PC-3 (cell line): ENCODE measurements around the gene MRM1. TPM values are rescaled to one million over a fixed set of nuclear protein-coding genes. Genes with fewer than 3 reads are reported as not detected.

Source experiments
- ATAC-seq: fragments of 200-7000 bp; cut with Tn5 transposase; 2 replicates; pipeline ENCODE4 v1.9.1; 2020; ENCODE audit warnings: mild to moderate bottlenecking, moderate library complexity
- BruUV-seq: library from RNA; stranded (reverse); fragments of 400-500 nt; replicated peaks from 2 replicates; lab custom pipeline; 2021; lab: Mats Ljungman, UMichigan
- CTCF ChIA-PET: fragments of 300-600 bp; sonication (Branson Sonifier 250); formaldehyde crosslinking; loops from one replicate; lab custom pipeline; 2022; ENCODE audit warnings: antibody characterized with exemption; lab: Charles Lee
- POLR2A ChIA-PET: fragments of 300-600 bp; sonication (Branson Sonifier 250); formaldehyde crosslinking; loops from one replicate; lab custom pipeline; 2022; ENCODE audit warnings: antibody characterized with exemption; ENCODE audit not compliant: unreplicated experiment; lab: Charles Lee
- DNase-seq: peaks from one replicate; pipeline ENCODE4 v3.0.0-alpha.2; 2015
- H2AFZ ChIP-seq: fragments of 300-600 bp; sonication (generic); 2 replicates; pipeline ENCODE4 v1.6.0; 2016; ENCODE audit warnings: antibody characterized with exemption, low read length
- H3F3A ChIP-seq: fragments of 300-600 bp; sonication (generic); one replicate; pipeline ENCODE4 v1.6.0; 2017; ENCODE audit warnings: antibody characterized with exemption, low read length, control low read depth, mild to moderate bottlenecking; ENCODE audit not compliant: unreplicated experiment
- H3K27ac ChIP-seq: fragments of 300-600 bp; sonication (generic); 2 replicates; pipeline ENCODE4 v1.5.1; 2016; ENCODE audit warnings: mild to moderate bottlenecking, low read length
- H3K27me3 ChIP-seq: fragments of 300-600 bp; sonication (generic); 2 replicates; pipeline ENCODE4 v1.6.1; 2016; ENCODE audit warnings: low read length, mixed read lengths
- H3K36me3 ChIP-seq: fragments of 300-600 bp; sonication (generic); 2 replicates; pipeline ENCODE4 v1.6.1; 2016; ENCODE audit warnings: low read depth, mixed run types, low read length, mixed read lengths
- H3K4me1 ChIP-seq: fragments of 300-600 bp; sonication (generic); 2 replicates; pipeline ENCODE4 v1.5.1; 2016; ENCODE audit warnings: low read length; ENCODE audit not compliant: insufficient read depth
- H3K4me2 ChIP-seq: fragments of 300-600 bp; sonication (generic); 2 replicates; pipeline ENCODE4 v1.6.0; 2016; ENCODE audit warnings: low read length
- H3K4me3 ChIP-seq: fragments of 300-600 bp; sonication (generic); 2 replicates; pipeline ENCODE4 v1.5.1; 2016; ENCODE audit warnings: mild to moderate bottlenecking, low read length, mixed read lengths
- H3K79me2 ChIP-seq: fragments of 300-600 bp; sonication (generic); 2 replicates; pipeline ENCODE4 v1.6.1; 2017; ENCODE audit warnings: low read length, mixed read lengths
- H3K9ac ChIP-seq: fragments of 300-600 bp; sonication (generic); 2 replicates; pipeline ENCODE4 v1.6.0; 2016; ENCODE audit warnings: mild to moderate bottlenecking, low read length
- H3K9me2 ChIP-seq: fragments of 300-600 bp; sonication (generic); replicated peaks from 2 replicates; pipeline ENCODE4 v1.6.1; 2016; ENCODE audit warnings: mixed run types, low read length, mixed read lengths
- H3K9me3 ChIP-seq: fragments of 300-600 bp; sonication (generic); 2 replicates; pipeline ENCODE4 v1.6.1; 2016; ENCODE audit warnings: low read length, mixed read lengths
- H4K20me1 ChIP-seq: fragments of 300-600 bp; sonication (generic); 2 replicates; pipeline ENCODE4 v1.6.1; 2016; ENCODE audit warnings: low read length, mixed read lengths
- EZH2 ChIP-seq: fragments of 300-600 bp; sonication (generic); IDR thresholded peaks from one replicate; pipeline ENCODE4 v1.6.1; 2017; ENCODE audit warnings: antibody characterized with exemption, mild to moderate bottlenecking, low read length; ENCODE audit not compliant: unreplicated experiment
- EZH2phosphoT487 ChIP-seq: fragments of 300-600 bp; sonication (generic); IDR thresholded peaks from 2 replicates; pipeline ENCODE4 v1.6.1; 2018; ENCODE audit warnings: mild to moderate bottlenecking, antibody characterized with exemption, low read length, borderline replicate concordance
- intact Hi-C: fragments of 100-400 bp; cut with micrococcal nuclease; formaldehyde crosslinking; loops from 2 replicates; pipeline ENCODE4 v1.9.0; 2023
- total RNA-seq: library from RNA; depleted of rRNA; stranded (reverse); fragments of >200 nt; gene quantifications from 2 replicates; pipeline ENCODE4 v1.2.3, GENCODE V29; 2014
- TF ChIP-seq, protein P1 (sequence below): fragments of 300-600 bp; sonication (generic); conservative IDR thresholded peaks from 2 replicates; pipeline ENCODE4 v1.5.1; 2017; ENCODE audit warnings: antibody characterized with exemption, low read depth, mild to moderate bottlenecking, low read length

The MRM1 gene
- total RNA-seq, 1 experiment from 2014 or later: 9.2 TPM

DNA sequence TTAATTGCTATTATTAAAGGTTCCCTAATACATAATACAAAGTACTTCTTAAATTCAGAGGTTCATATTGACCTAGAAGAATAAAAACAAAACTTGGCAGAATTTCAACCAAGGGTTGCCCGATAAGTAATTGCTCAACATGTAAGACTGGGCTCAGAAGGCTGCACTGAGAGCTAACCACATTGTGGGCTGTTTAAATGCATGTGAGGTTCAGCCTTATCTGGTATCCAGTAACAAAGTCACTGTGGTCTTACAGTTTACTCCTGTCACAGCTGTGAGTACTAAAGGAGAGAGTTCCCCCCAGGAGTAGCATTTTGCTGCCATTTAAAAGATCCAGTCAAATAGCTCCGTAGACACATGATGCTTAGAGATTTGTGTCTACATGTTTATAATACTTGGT, 11.3 kb upstream of the MRM1 start:
- no peak for ATAC-seq
- no peaks in the 10 kb centered on the region for H4K20me1 ChIP-seq
- H3K36me3 ChIP-seq: peaks cover 13% of the 10 kb centered on the region
- H3K79me2 ChIP-seq: peaks cover 20% of the 10 kb centered on the region
- H3K27ac ChIP-seq: no peak overlapping the region
- BruUV-seq: no TSS peak
- H3K4me1 ChIP-seq: peaks cover 10% of the 10 kb centered on the region; the same call in 1 of the 2 replicates
- intact Hi-C loops: no loop called here
- no peaks in the 10 kb centered on the region for H3K9me3 ChIP-seq
- no peaks in the 10 kb centered on the region for H3K9me2 ChIP-seq
- no peak overlapping the region for H3K4me2 ChIP-seq
- H2AFZ ChIP-seq: no peak overlapping the region
- no peak for TF ChIP-seq EZH2
- TF ChIP-seq EZH2phosphoT487: no peak
- TF ChIP-seq, protein P1, sequence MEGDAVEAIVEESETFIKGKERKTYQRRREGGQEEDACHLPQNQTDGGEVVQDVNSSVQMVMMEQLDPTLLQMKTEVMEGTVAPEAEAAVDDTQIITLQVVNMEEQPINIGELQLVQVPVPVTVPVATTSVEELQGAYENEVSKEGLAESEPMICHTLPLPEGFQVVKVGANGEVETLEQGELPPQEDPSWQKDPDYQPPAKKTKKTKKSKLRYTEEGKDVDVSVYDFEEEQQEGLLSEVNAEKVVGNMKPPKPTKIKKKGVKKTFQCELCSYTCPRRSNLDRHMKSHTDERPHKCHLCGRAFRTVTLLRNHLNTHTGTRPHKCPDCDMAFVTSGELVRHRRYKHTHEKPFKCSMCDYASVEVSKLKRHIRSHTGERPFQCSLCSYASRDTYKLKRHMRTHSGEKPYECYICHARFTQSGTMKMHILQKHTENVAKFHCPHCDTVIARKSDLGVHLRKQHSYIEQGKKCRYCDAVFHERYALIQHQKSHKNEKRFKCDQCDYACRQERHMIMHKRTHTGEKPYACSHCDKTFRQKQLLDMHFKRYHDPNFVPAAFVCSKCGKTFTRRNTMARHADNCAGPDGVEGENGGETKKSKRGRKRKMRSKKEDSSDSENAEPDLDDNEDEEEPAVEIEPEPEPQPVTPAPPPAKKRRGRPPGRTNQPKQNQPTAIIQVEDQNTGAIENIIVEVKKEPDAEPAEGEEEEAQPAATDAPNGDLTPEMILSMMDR: no peak
- no peaks in the 10 kb centered on the region for H3F3A ChIP-seq
- DNase-seq: no peak
- ChIA-PET POLR2A (no interaction called here), CTCF (no interaction called here)
- H3K4me3 ChIP-seq: no peak overlapping the region
- H3K9ac ChIP-seq: no peak overlapping the region
- no peaks in the 10 kb centered on the region for H3K27me3 ChIP-seq

DNA sequence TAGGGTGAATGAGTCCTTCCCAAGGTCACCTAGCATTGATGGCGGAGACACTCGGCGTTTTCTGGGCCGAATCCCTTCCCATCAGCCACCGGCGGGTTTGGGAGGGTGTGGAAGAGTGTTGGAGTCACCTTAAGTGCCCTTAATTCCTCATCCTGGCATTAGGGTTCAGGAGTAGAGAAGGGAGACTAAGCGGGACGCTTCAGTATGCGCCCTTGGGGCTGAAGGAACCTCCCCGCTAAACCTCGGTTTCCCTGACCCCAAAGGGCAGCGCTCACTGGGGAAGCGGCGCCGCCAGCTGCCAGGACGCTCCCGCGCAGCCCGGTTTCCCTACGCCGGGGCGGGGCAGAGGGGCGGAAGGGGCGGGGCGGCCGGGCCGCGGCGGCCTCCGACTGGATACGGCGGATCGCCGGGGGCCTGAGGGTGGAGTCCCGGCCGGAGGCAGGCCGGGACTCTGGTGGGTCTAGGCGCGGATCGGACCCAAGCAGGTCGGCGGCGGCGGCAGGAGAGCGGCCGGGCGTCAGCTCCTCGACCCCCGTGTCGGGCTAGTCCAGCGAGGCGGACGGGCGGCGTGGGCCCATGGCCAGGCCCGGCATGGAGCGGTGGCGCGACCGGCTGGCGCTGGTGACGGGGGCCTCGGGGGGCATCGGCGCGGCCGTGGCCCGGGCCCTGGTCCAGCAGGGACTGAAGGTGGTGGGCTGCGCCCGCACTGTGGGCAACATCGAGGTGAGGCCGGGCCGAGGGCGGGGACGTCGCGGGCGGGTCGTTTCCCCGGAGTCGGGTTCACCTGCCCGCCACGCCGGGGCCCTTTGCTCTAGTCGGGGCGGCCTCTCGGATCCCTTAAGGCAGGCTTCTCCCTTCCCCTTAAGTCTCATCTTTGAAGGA, 9.7 kb upstream of the MRM1 start, which contains the start of gene DHRS11:
Gene DHRS11 (plus strand): TSS at position 446 of the 882 bp plus-strand sequence. CDS start 131 bp downstream, at position 577.
- Histone ChIP-seq H3K4me1 (peaks cover 10% of the 10 kb centered on the region; the same call in 1 of the 2 replicates), H3K4me2 (peak within 1 kb of the TSS; percentile 82), H3K79me2 (peaks cover 20% of the 10 kb centered on the region), H2AFZ (peak within 1 kb of the TSS; percentile 73), H3F3A (no peaks in the 10 kb centered on the region), H3K27ac (no peak within 1 kb of the TSS), H3K9ac (peak within 1 kb of the TSS; percentile 78), H3K27me3 (no peaks in the 10 kb centered on the region), H3K36me3 (peaks cover 7% of the 10 kb centered on the region), H3K4me3 (peak within 1 kb of the TSS; percentile 80), H3K9me2 (no peaks in the 10 kb centered on the region), H4K20me1 (no peaks in the 10 kb centered on the region), H3K9me3 (no peaks in the 10 kb centered on the region)
- ATAC-seq (peak; percentile 94), DNase-seq (peak; percentile 67)
- ChIA-PET CTCF (interaction anchor here (1.6 kb wide), 1 partner anchor 11 kb away, joined by 17 read pairs; no protein-coding TSS in a partner anchor), POLR2A (no interaction called here)
- intact Hi-C loops: no loop called here
- TF ChIP-seq, protein P1: no peak
- TF ChIP-seq EZH2phosphoT487 (no peak), EZH2 (no peak)
- BruUV-seq: no TSS peak
